RWPE2 (cell line): ENCODE results near the gene LENG1.

Source experiments
- ATAC-seq: fragments of 200-7000 bp; cut with Tn5 transposase; 3 replicates; pipeline ENCODE4 v1.9.1; 2021; ENCODE audit warnings: low read depth
- DNase-seq: peaks from one replicate; pipeline ENCODE4 v3.0.0-alpha.2; 2020; ENCODE audit warnings: low spot score
- H3K27ac ChIP-seq: fragments of 450-650 bp; 2 replicates; pipeline ENCODE4 v1.5.1; 2017; ENCODE audit warnings: mild to moderate bottlenecking; ENCODE audit not compliant: poor library complexity, severe bottlenecking
- H3K27me3 ChIP-seq: fragments of 250-450 bp; sonication (Bioruptor Pico); 2 replicates; pipeline ENCODE4 v1.5.1; 2021; ENCODE audit warnings: mild to moderate bottlenecking, moderate library complexity; ENCODE audit not compliant: insufficient read depth, poor library complexity, severe bottlenecking
- H3K36me3 ChIP-seq: fragments of 250-450 bp; sonication (Bioruptor Pico); 2 replicates; pipeline ENCODE4 v1.5.1; 2020; ENCODE audit warnings: low read depth, mild to moderate bottlenecking, moderate library complexity
- H3K4me1 ChIP-seq: fragments of 250-450 bp; sonication (Bioruptor Pico); 2 replicates; pipeline ENCODE4 v1.5.1; 2021; ENCODE audit warnings: mild to moderate bottlenecking, moderate library complexity; ENCODE audit not compliant: insufficient read depth, poor library complexity, severe bottlenecking
- H3K4me3 ChIP-seq: fragments of 250-450 bp; sonication (Bioruptor Pico); 2 replicates; pipeline ENCODE4 v1.5.1; 2021; ENCODE audit warnings: mild to moderate bottlenecking, moderate library complexity; ENCODE audit not compliant: severe bottlenecking
- H3K9me3 ChIP-seq: fragments of 250-450 bp; sonication (Bioruptor Pico); 2 replicates; pipeline ENCODE4 v1.5.1; 2021; ENCODE audit warnings: mild to moderate bottlenecking, moderate library complexity; ENCODE audit not compliant: severe bottlenecking
- TF ChIP-seq, protein P1 (sequence below): fragments of 450-650 bp; IDR thresholded peaks from one replicate; pipeline ENCODE4 v1.5.1; 2017; ENCODE audit warnings: mild to moderate bottlenecking, moderate library complexity; ENCODE audit not compliant: poor library complexity, severe bottlenecking

Gene LENG1

DNA sequence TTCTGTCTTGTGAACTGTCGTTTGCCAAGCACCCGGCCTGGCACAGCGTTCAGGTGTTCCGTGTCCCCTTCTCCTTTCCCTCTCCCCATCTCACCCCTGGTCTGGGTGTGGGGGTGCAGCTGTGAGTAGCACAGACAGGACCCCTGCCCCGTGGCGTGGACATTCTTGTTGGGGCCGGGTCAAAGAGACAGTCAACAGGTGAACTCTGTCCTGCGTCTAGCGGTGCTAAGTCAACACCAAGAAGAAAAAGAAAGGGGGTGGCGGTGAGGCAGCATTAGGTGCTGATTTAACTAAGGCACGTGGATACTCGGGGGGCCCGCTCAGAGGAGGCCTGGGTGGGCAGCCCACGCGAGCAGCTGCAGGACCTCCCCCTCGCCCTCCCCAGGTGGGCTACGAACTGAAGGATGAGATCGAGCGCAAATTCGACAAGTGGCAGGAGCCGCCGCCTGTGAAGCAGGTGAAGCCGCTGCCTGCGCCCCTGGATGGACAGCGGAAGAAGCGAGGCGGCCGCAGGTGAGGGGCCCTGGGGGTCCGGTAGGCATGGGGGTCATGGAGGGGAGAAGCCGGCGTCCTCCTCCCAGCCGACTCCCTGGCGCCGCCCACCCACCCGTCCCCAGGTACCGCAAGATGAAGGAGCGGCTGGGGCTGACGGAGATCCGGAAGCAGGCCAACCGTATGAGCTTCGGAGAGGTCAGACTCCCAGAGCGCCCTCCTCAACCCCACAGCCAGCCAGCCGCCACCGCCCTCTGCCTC lies 31.7 kb downstream of the LENG1 start:
- Histone ChIP-seq H3K27me3 (no peaks in the 10 kb centered on the region), H3K9me3 (no peaks in the 10 kb centered on the region), H3K27ac (no peak overlapping the region), H3K36me3 (peaks cover 37% of the 10 kb centered on the region), H3K4me1 (no peaks in the 10 kb centered on the region), H3K4me3 (no peak overlapping the region)
- DNase-seq: no peak
- TF ChIP-seq, protein P1, sequence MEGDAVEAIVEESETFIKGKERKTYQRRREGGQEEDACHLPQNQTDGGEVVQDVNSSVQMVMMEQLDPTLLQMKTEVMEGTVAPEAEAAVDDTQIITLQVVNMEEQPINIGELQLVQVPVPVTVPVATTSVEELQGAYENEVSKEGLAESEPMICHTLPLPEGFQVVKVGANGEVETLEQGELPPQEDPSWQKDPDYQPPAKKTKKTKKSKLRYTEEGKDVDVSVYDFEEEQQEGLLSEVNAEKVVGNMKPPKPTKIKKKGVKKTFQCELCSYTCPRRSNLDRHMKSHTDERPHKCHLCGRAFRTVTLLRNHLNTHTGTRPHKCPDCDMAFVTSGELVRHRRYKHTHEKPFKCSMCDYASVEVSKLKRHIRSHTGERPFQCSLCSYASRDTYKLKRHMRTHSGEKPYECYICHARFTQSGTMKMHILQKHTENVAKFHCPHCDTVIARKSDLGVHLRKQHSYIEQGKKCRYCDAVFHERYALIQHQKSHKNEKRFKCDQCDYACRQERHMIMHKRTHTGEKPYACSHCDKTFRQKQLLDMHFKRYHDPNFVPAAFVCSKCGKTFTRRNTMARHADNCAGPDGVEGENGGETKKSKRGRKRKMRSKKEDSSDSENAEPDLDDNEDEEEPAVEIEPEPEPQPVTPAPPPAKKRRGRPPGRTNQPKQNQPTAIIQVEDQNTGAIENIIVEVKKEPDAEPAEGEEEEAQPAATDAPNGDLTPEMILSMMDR: no peak
- ATAC-seq: no peak

DNA sequence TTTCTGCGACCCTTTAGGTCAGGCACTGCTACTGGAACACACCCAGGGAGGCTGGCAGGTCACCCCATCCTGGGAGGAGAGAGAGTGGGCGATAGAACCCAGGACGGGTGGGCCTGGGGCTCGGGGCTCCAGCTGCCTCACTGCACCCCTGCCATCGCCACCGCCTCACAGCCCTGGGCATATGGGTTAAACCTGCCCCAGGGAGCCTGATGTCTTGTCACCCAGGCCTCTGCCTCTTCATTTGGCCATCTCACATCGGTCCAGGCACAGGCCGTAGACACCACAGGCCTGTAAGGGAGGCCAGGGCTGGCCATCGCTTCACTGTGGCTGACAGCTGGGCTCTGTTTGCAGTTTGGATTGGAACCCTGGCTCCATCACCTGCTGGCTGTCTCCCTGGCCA lies 33.8 kb downstream of the LENG1 start:
- DNase-seq: no peak
- H3K4me3 ChIP-seq: no peak overlapping the region
- no peak overlapping the region for H3K27ac ChIP-seq
- TF ChIP-seq, protein P1: no peak
- H3K4me1 ChIP-seq: no peaks in the 10 kb centered on the region
- H3K9me3 ChIP-seq: no peaks in the 10 kb centered on the region
- no peak for ATAC-seq
- peaks cover 54% of the 10 kb centered on the region for H3K36me3 ChIP-seq
- no peaks in the 10 kb centered on the region for H3K27me3 ChIP-seq

DNA sequence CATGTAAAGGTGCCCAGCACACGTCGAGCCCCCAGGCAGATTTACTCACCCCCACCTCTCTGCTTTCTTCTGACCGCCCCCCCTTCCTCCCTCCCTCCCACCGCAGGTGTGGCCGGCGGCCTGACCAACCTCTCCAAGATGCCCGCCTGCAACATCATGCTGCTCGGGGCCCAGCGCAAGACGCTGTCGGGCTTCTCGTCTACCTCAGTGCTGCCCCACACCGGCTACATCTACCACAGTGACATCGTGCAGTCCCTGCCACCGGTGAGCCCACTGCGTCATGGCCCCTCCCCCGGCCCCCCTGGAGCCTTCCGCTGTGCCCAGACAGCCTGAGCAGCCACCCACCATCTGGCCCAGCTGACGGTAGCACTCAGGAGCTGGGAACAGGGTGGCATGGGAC lies 35.1 kb downstream of the LENG1 start:
- H3K4me1 ChIP-seq: no peaks in the 10 kb centered on the region
- ATAC-seq (no peak), DNase-seq (no peak)
- TF ChIP-seq, protein P1: no peak
- peaks cover 63% of the 10 kb centered on the region for H3K36me3 ChIP-seq
- no peak overlapping the region for H3K27ac ChIP-seq
- no peak overlapping the region for H3K4me3 ChIP-seq
- no peaks in the 10 kb centered on the region for H3K27me3 ChIP-seq
- H3K9me3 ChIP-seq: no peaks in the 10 kb centered on the region

DNA sequence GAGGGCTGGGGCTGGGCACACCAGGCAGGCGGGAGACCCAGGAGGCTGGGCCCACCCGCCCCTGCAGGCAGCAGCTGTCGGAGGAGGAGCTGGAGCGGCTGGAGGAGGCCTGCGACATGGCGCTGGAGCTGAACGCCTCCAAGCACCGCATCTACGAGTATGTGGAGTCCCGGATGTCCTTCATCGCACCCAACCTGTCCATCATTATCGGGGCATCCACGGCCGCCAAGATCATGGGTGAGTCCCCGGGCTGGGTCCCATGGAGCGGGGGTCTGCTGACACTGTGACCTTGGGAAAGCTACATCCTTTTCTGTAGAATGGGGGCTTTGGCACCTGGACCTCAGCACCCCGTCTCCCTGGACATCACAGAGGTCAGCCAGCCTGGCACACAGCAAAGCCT lies 35.8 kb downstream of the LENG1 start:
- H3K36me3 ChIP-seq: peaks cover 61% of the 10 kb centered on the region
- ATAC-seq: no peak
- no peak for DNase-seq
- no peaks in the 10 kb centered on the region for H3K4me1 ChIP-seq
- H3K27ac ChIP-seq: no peak overlapping the region
- TF ChIP-seq, protein P1: no peak
- H3K9me3 ChIP-seq: no peaks in the 10 kb centered on the region
- H3K4me3 ChIP-seq: no peak overlapping the region
- no peaks in the 10 kb centered on the region for H3K27me3 ChIP-seq

DNA sequence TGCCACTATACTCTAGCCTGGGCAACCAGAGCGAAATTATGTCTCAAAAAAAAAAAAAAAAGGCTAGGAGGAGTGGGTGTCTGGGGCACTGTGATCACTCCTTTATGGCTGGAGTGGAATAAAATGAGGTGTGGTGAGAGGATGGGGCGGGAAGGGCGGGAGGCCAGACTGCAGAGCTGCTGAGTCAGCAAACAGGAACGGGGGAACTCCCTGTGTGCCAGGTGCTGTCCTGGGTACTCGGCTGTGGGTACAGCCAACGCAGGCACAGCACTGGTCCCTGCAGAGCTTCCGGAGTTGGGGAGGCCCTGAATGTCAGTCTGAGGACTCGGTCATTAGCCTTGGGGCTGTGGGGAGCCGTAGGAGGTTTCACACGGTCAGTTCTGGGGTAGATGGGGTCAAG lies 38.3 kb downstream of the LENG1 start:
- H3K27me3 ChIP-seq: no peaks in the 10 kb centered on the region
- DNase-seq (no peak), ATAC-seq (no peak)
- H3K9me3 ChIP-seq: no peaks in the 10 kb centered on the region
- H3K27ac ChIP-seq: no peak overlapping the region
- H3K36me3 ChIP-seq: peaks cover 65% of the 10 kb centered on the region
- peaks cover 5% of the 10 kb centered on the region for H3K4me1 ChIP-seq
- TF ChIP-seq, protein P1: no peak
- no peak overlapping the region for H3K4me3 ChIP-seq
